Gastrocnemius medialis (tissue), 4 donors: ENCODE results near the gene AGK. TPM values are rescaled to one million over a fixed set of nuclear protein-coding genes. Genes with fewer than 3 reads are reported as not detected.

Experiments used
- ATAC-seq, 2 donors: fragments of 150-250 bp; one replicate each; pipeline ENCODE4 v1.9.1; 2016
- DNase-seq, 2 donors: peaks; one replicate each; pipeline ENCODE4 v3.0.0-alpha.2; 2019
- H3K27ac ChIP-seq, 4 donors: fragments of 200-600 bp; sonication (generic); 1 replicate in 1 of 4; 2 replicates in 3 of 4; pipeline ENCODE4 v1.5.1; 2016 to 2018; ENCODE audit warnings: mild to moderate bottlenecking in 2 of 4, moderate library complexity in 1 of 4
- H3K27me3 ChIP-seq, 3 donors: fragments of 200-600 bp; sonication (generic) in 2 of 3; 1 replicate in 1 of 3; 2 replicates in 2 of 3; pipeline versions ENCODE4 v1.5.1 to v1.6.0; 2016 to 2019; ENCODE audit warnings: mild to moderate bottlenecking in 1 of 3, moderate library complexity in 1 of 3
- H3K36me3 ChIP-seq, 2 donors: fragments of 200-600 bp; sonication (generic) in 1 of 2; one replicate each; pipeline ENCODE4 v1.5.1; 2017 to 2018
- H3K4me1 ChIP-seq, 2 donors: fragments of 200-600 bp; sonication (generic) in 1 of 2; one replicate each; pipeline ENCODE4 v1.5.1; 2016 to 2017; ENCODE audit warnings: mild to moderate bottlenecking in 2 of 2
- H3K4me3 ChIP-seq, 4 donors: fragments of 200-600 bp; sonication (generic) in 3 of 4; 1 replicate in 1 of 4; 2 replicates in 3 of 4; pipeline ENCODE4 v1.5.1; 2016 to 2019; ENCODE audit warnings: mild to moderate bottlenecking in 2 of 4
- H3K9me3 ChIP-seq, 3 donors: fragments of 200-600 bp; sonication (generic) in 2 of 3; 1 replicate in 1 of 3; 2 replicates in 2 of 3; pipeline ENCODE4 v1.5.1; 2016 to 2019
- CTCF ChIP-seq, 5 experiments: fragments of 450-650 bp in 3 of 5; fragments of 200-600 bp in 2 of 5; sonication (generic) in 2 of 5; IDR thresholded peaks in 4 of 5; conservative IDR thresholded peaks in 1 of 5; 1 replicate in 4 of 5; 2 replicates in 1 of 5; pipeline ENCODE4 v1.5.1; 2016 to 2019; ENCODE audit warnings: antibody characterized with exemption in 5 of 5, mild to moderate bottlenecking in 3 of 5, moderate library complexity in 3 of 5
- POLR2A ChIP-seq, 2 donors: fragments of 450-650 bp; IDR thresholded peaks; one replicate each; pipeline ENCODE4 v1.6.1; 2017; ENCODE audit warnings: antibody characterized with exemption in 2 of 2, mild to moderate bottlenecking in 2 of 2, moderate library complexity in 2 of 2
- in situ Hi-C, 4 donors: fragments of 200-750 bp; cut with MboI; loops; one replicate each; pipeline versions ENCODE4 v1.15.0 to v1.8.0; 2017; ENCODE audit warnings: low sequenced_read_pairs in 4 of 4
- intact Hi-C: fragments of 100-400 bp; cut with DNase I; formaldehyde crosslinking; loops from one replicate; pipeline ENCODE4 v1.15.1; 2023; ENCODE audit warnings: low total_unique reads
- total RNA-seq, 4 donors: library from RNA; depleted of rRNA; stranded (reverse); fragments of >200 nt; gene quantifications; one replicate each; pipeline versions ENCODE4 v1.1.0 to v1.2.3, GENCODE V29; 2016

The AGK gene
- total RNA-seq, 4 donors from 2014 or later = 6.5 to 17.1 (median 11.5) TPM

- H3K27ac ChIP-seq = no peak overlapping the region
- ATAC-seq (no peak), DNase-seq (no peak)
- intact Hi-C loops (no loop called here), in situ Hi-C loops (no loop called here)
- H3K4me3 ChIP-seq = no peak overlapping the region
- H3K36me3 ChIP-seq = no peaks in the 10 kb centered on the region
- H3K27me3 ChIP-seq = no peaks in the 10 kb centered on the region
- H3K9me3 ChIP-seq = no peaks in the 10 kb centered on the region
- H3K4me1 ChIP-seq = peaks cover 10 to 19% of the 10 kb centered on the region in 2 donors
- no peak for TF ChIP-seq POLR2A (IDR thresholded peaks at IDR 0.05)
- no peak for TF ChIP-seq CTCF (IDR thresholded peaks at IDR 0.05 in 4 of 5, conservative IDR thresholded peaks at IDR 0.05 in 1 of 5)
These were observed 146.1 kb downstream of the AGK start for GRCh38 chr7:141697211-141697871.

GRCh38 chr7:141698247-141699015 lies 147.2 kb downstream of the AGK start:
- TF ChIP-seq CTCF (IDR thresholded peaks at IDR 0.05 in 4 of 5, conservative IDR thresholded peaks at IDR 0.05 in 1 of 5) (no peak), POLR2A (IDR thresholded peaks at IDR 0.05) (no peak)
- ATAC-seq (no peak), DNase-seq (no peak)
- Histone ChIP-seq H3K4me1 (peaks cover 18 to 26% of the 10 kb centered on the region in 2 donors), H3K9me3 (no peaks in the 10 kb centered on the region), H3K27ac (no peak overlapping the region), H3K4me3 (no peak overlapping the region), H3K27me3 (no peaks in the 10 kb centered on the region), H3K36me3 (no peaks in the 10 kb centered on the region)
- intact Hi-C loops (no loop called here), in situ Hi-C loops (no loop called here)

- ATAC-seq = no peak
- Histone ChIP-seq H3K9me3 (no peaks in the 10 kb centered on the region), H3K27ac (peak overlapping the region in 1 of 4 donors; percentile 78), H3K4me1 (peaks cover 18 to 26% of the 10 kb centered on the region in 2 donors), H3K36me3 (no peaks in the 10 kb centered on the region), H3K4me3 (no peak overlapping the region), H3K27me3 (no peaks in the 10 kb centered on the region)
- in situ Hi-C loops = no loop called here
- DNase-seq = no peak
- TF ChIP-seq POLR2A (IDR thresholded peaks at IDR 0.05) (no peak), CTCF (IDR thresholded peaks at IDR 0.05 in 4 of 5, conservative IDR thresholded peaks at IDR 0.05 in 1 of 5) (no peak)
- intact Hi-C loops = no loop called here
These were observed 148.7 kb downstream of the AGK start for GRCh38 chr7:141699860-141700259.

GRCh38 chr7:141700296-141700847 lies 149.2 kb downstream of the AGK start:
- Histone ChIP-seq H3K36me3 (no peaks in the 10 kb centered on the region), H3K27me3 (no peaks in the 10 kb centered on the region), H3K9me3 (no peaks in the 10 kb centered on the region), H3K27ac (peak overlapping the region; percentile 78 to 84 (median 80)), H3K4me1 (peaks cover 18 to 26% of the 10 kb centered on the region in 2 donors), H3K4me3 (peak overlapping the region in 3 of 4 donors; percentile 66 to 73 (median 67))
- TF ChIP-seq POLR2A (IDR thresholded peaks at IDR 0.05) (no peak), CTCF (IDR thresholded peaks at IDR 0.05 in 4 of 5, conservative IDR thresholded peaks at IDR 0.05 in 1 of 5) (no peak)
- intact Hi-C loops = no loop called here
- in situ Hi-C loops = no loop called here
- ATAC-seq = no peak
- DNase-seq = no peak
